ENCODE measurements around the gene CDKN2B-AS1.
"Not testable (repeated sequence)": the region's sequence is repeated elsewhere in the genome, so short reads cannot be mapped to it uniquely, and the experiment has no call there.

CDKN2B-AS1 gene

GRCh38 chr9:21994556-21995005 is at the start of gene CDKN2B-AS1:
Gene CDKN2B-AS1, plus strand, starts transcription at chr9:21994791.
- peak in 40 of 42 donors; percentile 35 to 82 (median 60) for DNase-seq
- intact Hi-C loops (cut with DNase I) = loop anchor here (2.0 to 10.0 kb wide), 2 partner anchors 14 to 180 kb away; partner anchors contain the start of gene CDKN2B

GRCh38 chr9:21945606-21946005 is 49.0 kb upstream of the CDKN2B-AS1 start:
- intact Hi-C loops (cut with DNase I) = no loop called here
- no peak for DNase-seq

DNA sequence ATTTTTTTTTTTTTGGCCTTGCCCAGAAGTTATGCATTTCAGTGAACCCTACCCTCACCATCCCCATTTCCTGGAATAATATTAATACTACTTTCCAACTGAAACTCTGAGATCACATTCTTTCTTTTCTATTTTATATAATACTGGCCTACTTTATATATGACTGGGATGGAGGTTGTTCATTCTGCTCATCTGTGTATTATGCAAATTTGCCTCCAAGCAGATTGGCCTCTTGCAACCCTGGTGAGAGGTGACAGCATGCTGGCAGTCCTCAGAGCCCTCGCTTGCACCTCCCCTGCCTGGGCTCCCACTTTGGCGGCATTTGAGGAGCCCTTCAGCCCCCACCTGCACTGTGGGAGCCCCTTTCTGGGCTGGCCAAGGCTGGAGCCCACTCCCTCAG is 35.8 kb upstream of the CDKN2B-AS1 start:
- intact Hi-C loops (cut with DNase I) = no loop called here
- no peak for DNase-seq

GRCh38 chr9:21959268-21959667 is 35.3 kb upstream of the CDKN2B-AS1 start:
- DNase-seq; intact Hi-C loops (cut with DNase I): not testable (repeated sequence)

GRCh38 chr9:21961569-21961968 is 33.0 kb upstream of the CDKN2B-AS1 start:
- intact Hi-C loops (cut with DNase I) = no loop called here

GRCh38 chr9:21964925-21965385 is 29.6 kb upstream of the CDKN2B-AS1 start:
- no peak for DNase-seq
- intact Hi-C loops (cut with DNase I) = no loop called here

More at GRCh38 chr9:21961569-21961968, 33.0 kb upstream of the CDKN2B-AS1 start:
- no peak for DNase-seq

DNA sequence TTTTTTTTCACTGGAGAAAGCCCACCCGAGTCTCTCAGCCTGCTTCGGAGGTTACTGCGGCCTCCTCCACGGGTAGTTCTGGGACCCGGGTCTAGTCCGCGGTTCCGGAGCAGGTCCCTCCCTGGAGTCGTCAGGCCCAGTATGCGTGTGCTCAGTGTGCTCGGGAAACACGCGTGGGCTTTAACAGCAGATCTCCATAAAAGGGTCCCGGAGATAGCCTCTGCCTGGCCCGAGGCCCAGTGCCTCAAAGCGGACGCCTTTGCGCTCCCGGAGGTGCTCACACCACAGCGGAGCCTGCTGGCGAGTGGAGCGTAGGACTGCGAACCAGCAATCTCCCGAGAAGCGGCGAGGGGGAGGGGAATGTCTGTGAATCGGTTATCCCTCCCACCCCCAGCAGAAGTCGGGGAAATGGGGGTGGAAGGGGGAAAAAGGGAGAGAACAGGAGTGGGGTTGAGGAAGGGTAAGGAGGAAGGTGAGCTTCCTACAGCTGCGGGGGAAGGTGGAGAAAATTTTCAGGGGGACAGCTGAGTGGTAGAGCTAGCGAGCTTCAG is 29.1 kb upstream of the CDKN2B-AS1 start:
- peak in 4 of 42 donors; percentile 12 to 43 (median 31) for DNase-seq
- intact Hi-C loops (cut with DNase I) = no loop called here

- no peak for DNase-seq
- intact Hi-C loops (cut with DNase I) = no loop called here
Observed at GRCh38 chr9:21966140-21966851, 28.3 kb upstream of the CDKN2B-AS1 start.

- DNase-seq = no peak
- intact Hi-C loops (cut with DNase I) = no loop called here
Observed at GRCh38 chr9:21967169-21967568, 27.4 kb upstream of the CDKN2B-AS1 start.

DNA sequence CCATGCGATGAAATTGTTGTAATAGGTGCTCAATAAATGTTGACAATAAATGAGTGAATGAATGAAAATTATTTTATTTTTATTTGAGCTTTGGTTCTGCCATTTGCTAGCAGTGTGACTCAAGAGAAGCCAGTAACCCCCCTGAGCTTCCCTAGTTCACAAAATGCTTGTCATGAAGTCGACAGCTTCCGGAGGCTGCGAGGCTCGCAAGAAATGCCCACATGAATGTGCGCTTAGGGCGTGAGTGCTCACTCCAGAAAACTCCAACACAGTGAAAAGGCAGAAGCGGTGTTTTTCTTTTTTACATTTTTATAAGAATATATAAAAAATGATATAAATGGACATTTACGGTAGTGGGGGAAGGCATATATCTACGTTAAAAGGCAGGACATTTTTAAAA is 26.9 kb upstream of the CDKN2B-AS1 start:
- no peak for DNase-seq

GRCh38 chr9:21968331-21969010 is 26.1 kb upstream of the CDKN2B-AS1 start:
- intact Hi-C loops (cut with DNase I) = no loop called here
- DNase-seq = no peak

More for the DNA sequence above, 26.9 kb upstream of the CDKN2B-AS1 start:
- intact Hi-C loops (cut with DNase I) = no loop called here

DNA sequence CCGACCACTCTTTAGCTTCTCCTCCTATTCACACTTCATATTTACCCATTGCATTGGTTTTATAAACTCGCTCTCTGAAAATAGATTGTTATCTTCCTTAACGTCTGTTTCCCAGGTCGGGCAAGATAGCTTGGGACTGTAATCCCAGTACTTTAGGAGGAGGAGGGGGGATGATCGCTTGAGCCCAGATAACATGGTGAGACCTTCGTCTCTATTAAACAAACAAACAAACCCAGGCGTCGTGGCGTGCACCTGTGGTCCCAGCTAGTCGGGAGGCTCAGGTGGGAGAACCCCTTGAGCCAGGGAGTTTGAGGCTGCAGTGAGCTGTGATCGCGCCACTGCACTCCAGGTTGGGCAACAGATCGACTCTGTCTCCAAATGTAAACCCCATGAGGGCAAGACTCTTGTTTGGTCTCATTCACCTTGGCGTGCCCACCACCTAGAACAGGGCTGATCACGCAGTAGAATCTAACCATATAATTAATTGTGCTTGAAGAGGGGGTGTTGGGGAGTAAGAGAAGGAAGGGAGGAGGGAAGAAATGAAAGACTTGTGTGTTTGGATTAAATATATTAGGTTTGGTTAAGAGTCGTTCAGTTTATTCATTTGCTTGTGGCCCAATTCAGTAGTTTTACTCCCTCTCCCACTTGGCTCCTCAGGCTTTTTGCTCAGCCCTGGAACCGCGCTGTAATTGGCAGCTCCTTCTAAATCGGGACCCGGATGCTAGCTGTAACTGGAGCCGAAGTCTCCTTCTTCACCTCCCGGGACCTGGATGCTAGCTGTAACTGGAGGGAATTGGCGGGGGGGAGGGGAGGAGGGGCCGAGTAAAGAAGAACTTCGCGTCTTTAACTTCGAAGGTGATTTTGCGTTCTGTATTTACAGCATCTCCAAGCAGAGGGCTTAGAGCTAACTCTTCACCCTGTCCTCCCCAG is 25.3 kb upstream of the CDKN2B-AS1 start:
- intact Hi-C loops (cut with DNase I) = no loop called here

DNA sequence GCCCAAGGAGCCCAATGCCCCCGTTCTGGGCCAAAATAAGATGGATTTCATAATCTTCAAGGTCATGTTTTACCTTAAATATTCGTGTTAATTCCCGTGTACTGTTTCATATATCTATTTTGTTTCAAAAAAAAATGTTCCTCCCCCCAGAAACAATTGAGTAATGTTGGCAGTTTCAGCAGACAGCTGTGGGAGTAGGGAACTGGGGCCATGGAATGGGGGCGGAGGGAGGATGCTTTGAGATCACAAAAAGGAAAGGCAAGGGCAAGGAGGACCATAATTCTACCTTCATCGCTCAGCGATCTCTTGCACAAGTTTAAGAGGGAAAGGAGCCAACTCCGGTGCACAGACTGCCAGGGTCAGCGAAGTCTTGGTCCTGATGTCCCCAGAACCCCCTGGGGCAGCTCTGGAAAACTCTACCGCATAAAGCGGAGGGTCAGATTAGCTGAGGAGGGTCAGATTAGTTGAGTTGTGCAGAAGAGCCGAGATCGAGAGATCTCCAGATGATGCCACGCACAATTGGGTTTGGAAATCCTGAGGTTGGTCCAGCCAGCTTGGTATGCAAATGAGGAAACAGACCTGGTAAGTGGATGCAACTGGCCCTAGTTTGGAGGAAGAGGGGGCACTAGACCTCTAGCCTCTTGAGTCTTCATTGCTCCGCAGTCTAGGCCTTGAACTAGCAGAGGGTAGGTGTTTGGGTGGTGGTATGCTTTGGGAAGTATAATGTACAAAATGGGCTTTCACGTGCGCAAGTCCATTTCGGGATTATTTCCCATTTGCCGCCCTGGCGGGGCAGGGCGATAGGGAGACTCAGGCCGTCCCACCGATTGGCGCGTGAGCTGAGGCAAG is 24.4 kb upstream of the CDKN2B-AS1 start:
- DNase-seq = no peak
- intact Hi-C loops (cut with DNase I) = no loop called here

More for the DNA sequence above, 25.3 kb upstream of the CDKN2B-AS1 start:
- DNase-seq = no peak

- intact Hi-C loops (cut with DNase I) = no loop called here
- DNase-seq = no peak
Observed at GRCh38 chr9:21970800-21971640, 23.6 kb upstream of the CDKN2B-AS1 start.

DNA sequence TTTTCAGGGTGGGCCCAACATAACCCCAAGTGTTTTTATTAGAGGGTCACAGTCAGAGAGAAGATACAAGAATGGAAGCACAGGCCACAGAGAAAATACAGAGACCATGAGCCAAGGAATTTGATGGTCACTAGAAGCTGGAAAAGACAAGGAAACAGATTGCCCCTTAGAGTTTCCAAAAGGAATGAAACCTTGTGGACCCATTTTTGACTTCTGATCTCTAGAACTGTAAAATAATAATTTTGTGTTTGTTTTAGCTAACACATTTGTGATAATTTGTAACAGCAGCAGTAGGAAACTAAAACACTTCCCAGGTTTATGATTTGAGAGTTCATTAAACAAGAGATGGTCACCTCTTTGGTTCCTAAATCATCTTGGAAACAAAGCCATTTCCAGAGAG is 22.2 kb upstream of the CDKN2B-AS1 start:
- no peak for DNase-seq
- intact Hi-C loops (cut with DNase I) = no loop called here

GRCh38 chr9:21974343-21974721 is 20.3 kb upstream of the CDKN2B-AS1 start:
- intact Hi-C loops (cut with DNase I) = no loop called here
- DNase-seq = no peak

DNA sequence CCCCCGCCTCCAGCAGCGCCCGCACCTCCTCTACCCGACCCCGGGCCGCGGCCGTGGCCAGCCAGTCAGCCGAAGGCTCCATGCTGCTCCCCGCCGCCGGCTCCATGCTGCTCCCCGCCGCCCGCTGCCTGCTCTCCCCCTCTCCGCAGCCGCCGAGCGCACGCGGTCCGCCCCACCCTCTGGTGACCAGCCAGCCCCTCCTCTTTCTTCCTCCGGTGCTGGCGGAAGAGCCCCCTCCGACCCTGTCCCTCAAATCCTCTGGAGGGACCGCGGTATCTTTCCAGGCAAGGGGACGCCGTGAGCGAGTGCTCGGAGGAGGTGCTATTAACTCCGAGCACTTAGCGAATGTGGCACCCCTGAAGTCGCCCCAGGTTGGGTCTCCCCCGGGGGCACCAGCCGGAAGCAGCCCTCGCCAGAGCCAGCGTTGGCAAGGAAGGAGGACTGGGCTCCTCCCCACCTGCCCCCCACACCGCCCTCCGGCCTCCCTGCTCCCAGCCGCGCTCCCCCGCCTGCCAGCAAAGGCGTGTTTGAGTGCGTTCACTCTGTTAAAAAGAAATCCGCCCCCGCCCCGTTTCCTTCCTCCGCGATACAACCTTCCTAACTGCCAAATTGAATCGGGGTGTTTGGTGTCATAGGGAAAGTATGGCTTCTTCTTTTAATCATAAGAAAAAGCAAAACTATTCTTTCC is 19.7 kb upstream of the CDKN2B-AS1 start:
- DNase-seq = peak in 18 of 42 donors; percentile 12 to 71 (median 37)
- intact Hi-C loops (cut with DNase I) = no loop called here

All from head of caudate nucleus (tissue), 42 donors.